Esophagus mucosa (tissue), 1 donor: ENCODE measurements around the gene TCTN2. TPM values are rescaled to one million over a fixed set of nuclear protein-coding genes. Genes with fewer than 3 reads are reported as not detected.

Source experiments
- ATAC-seq: fragments of 200-7000 bp; cut with Tn5 transposase; one replicate; pipeline ENCODE4 v1.9.1; 2020
- total RNA-seq: library from RNA; stranded (reverse); gene quantifications from one replicate; pipeline ENCODE4 v1.2.4, GENCODE V29; 2023
- donor health status: DM: yes; HTN: yes; CAD: no.

Gene TCTN2
- total RNA-seq, 1 donor from 2014 or later, result 4.9 TPM

- no peak for ATAC-seq
Observed at GRCh38 chr12:123743002-123743401, 72.1 kb downstream of the TCTN2 start.

GRCh38 chr12:123744836-123745235 is 73.9 kb downstream of the TCTN2 start:
- no peak for ATAC-seq

DNA sequence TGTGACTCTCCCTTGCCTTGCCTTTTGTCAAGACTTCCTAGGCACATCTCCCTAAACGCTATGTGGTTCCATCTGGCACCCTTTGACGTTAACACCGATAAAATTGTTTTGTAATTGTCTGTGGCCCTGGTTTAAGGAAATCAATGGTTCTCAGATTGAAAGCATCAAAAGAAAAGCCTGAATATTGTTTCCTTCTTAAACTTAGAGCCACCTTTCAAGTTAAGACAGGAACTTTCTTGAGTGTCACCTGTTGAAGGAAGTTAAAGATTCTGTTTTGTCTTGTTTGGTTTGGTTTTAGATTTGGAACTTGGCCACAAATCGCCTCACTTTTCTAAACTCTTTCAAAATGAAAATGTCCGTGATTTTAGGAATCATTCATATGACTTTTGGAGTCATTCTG is 76.4 kb downstream of the TCTN2 start:
- no peak for ATAC-seq

- no peak for ATAC-seq
Observed at GRCh38 chr12:123748161-123748560, 77.2 kb downstream of the TCTN2 start.

GRCh38 chr12:123748661-123749060 is 77.7 kb downstream of the TCTN2 start:
- peak; percentile 53 for ATAC-seq

DNA sequence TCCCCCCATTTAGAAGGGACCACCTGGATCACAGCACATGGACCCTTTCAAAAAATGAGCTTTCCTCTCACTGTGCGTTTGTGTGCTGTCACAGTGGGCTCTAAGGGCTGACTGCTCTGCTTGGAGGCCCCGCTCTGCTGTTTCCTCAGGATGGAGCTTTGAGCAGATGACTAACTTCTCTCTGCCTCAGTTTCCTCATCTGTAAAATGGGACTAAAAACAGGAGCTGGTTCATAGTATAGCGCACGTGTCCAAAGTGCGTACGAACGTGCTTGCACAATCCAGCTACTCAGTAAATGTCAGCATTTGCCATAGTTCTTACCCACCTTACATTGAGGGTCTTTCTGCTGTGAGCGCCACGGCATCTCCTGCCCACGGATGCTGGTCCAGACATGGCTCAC is 78.4 kb downstream of the TCTN2 start:
- ATAC-seq, result no peak

GRCh38 chr12:123750159-123750656 is 79.3 kb downstream of the TCTN2 start:
- ATAC-seq, result no peak

DNA sequence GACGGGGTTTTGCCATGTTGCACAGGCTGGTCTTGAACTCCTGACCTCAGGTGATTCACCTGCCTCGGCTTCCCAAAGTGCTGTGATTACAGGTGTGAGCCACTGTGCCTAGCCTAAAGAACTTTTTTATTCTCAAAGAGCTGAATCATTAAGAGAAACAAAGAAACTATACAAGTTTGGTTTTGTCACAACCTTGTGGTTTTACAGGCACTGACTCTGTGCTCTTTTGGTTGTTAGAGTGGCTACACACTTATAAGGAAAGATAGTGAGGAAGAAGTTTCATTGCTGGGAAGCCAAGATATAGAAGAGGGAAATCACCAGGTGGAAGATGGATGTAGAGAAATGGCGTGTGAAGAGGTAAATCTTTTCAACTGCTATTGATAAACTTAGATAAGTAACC is 81.1 kb downstream of the TCTN2 start:
- peak; percentile 39 for ATAC-seq

DNA sequence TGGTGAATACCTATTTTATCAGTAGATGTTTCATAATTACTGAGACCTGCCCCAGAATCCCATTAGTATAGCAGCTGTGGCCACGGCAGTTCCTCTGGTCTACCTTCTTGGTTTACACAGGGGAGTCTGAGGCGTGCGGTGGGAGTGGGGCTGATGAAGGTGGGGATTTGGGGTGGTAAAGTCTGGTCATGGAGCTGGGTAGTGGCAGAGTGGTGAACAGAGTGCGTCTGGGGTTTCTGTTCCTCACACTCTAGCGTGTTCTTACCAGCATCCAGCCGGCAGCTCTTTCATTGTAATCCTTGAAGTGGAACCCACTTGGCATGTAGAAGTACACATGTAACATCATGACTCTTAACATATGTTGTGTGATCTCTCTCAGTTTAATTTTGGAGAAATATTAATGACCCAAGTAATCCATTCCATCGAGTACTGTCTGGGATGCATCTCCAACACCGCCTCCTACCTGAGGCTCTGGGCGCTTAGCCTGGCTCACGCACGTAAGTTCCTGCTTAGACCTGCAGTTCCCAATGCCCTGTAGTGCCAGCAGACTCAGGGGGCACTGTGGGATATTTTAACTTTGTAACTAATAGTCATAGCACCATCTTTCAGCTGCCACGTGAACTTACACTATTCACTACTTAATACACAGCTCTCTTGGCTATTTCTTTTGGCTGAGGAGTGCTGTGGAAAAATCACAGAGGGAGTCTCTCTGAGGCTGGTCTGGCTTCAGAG is 83.3 kb downstream of the TCTN2 start:
- ATAC-seq, result no peak

DNA sequence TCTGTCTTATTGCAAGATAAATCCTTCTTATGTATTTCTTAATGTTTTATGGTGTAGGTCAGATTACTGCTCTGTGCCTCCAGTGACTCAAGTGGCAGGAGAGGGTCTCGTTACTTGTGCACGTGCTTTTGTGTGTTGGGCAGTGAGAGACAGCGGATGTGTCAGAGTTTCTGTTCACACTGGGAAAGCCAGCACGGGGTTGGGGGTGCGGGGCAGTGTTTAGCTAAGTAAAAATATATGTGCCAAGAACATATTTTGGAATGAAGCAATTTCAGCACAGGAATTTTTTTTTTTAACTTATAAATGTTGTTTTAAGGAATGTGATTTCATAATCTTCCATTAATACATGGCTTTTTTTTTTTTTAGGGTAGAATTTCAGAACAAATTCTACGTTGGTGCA is 86.6 kb downstream of the TCTN2 start:
- ATAC-seq, result no peak

Other genes with a start within 250 kb of the TCTN2 start
- 1.5 TPM for gene RILPL2, start 234.4 kb upstream of the TCTN2 start, total RNA-seq
- gene SNRNP35, start 213.0 kb upstream of the TCTN2 start, total RNA-seq, result 10.4 TPM
- gene RILPL1, start 137.4 kb upstream of the TCTN2 start, total RNA-seq, result 6.1 TPM
- gene TMED2, start 86.6 kb upstream of the TCTN2 start, total RNA-seq, result 192 TPM
- 11.1 TPM for gene DDX55, start 69.0 kb upstream of the TCTN2 start, total RNA-seq
- 42.7 TPM for gene EIF2B1, start 37.4 kb upstream of the TCTN2 start, total RNA-seq
- 31.5 TPM for gene GTF2H3, start 37.3 kb upstream of the TCTN2 start, total RNA-seq
- 12.8 TPM for gene ATP6V0A2, start 41.2 kb downstream of the TCTN2 start, total RNA-seq
- gene DNAH10, start 91.2 kb downstream of the TCTN2 start, total RNA-seq, result 0.12 TPM